A673 (cell line): ENCODE data around the gene SST. TPM values are rescaled to one million over a fixed set of nuclear protein-coding genes. Genes with fewer than 3 reads are reported as not detected.
A peak's percentile ranks its signal among the peaks of the same experiment; 100 is the strongest.

Experiments used
- BruUV-seq: library from RNA; stranded (reverse); fragments of 400-500 nt; replicated peaks from 2 replicates; lab custom pipeline; 2021; lab: Mats Ljungman, UMichigan
- CTCF ChIA-PET: fragments of 300-600 bp; sonication (Branson Sonifier 250); formaldehyde crosslinking; loops from one replicate; lab custom pipeline; 2022; ENCODE audit warnings: antibody characterized with exemption; lab: Charles Lee
- POLR2A ChIA-PET: fragments of 300-600 bp; sonication (Branson Sonifier 250); formaldehyde crosslinking; loops from one replicate; lab custom pipeline; 2022; ENCODE audit warnings: antibody characterized with exemption; ENCODE audit not compliant: low non-redundant PET; lab: Charles Lee
- DNase-seq: peaks from one replicate; pipeline ENCODE4 v3.0.0-alpha.2; 2015; ENCODE audit warnings: low spot score
- H3K27ac ChIP-seq: fragments of 200-600 bp; sonication (generic); 2 replicates; pipeline ENCODE4 v1.5.1; 2016; ENCODE audit warnings: mixed run types, low read depth, mild to moderate bottlenecking, mixed read lengths, antibody characterized with exemption, low read length; ENCODE audit not compliant: poor library complexity, severe bottlenecking
- H3K27me3 ChIP-seq: fragments of 200-600 bp; sonication (generic); replicated peaks from 2 replicates; pipeline ENCODE4 v1.6.1; 2017; ENCODE audit warnings: mixed run types, low read depth, mild to moderate bottlenecking, mixed read lengths, antibody characterized with exemption, low read length; ENCODE audit not compliant: insufficient read depth, poor library complexity
- H3K36me3 ChIP-seq: fragments of 200-600 bp; sonication (generic); 2 replicates; pipeline ENCODE4 v1.6.1; 2016; ENCODE audit warnings: mixed run types, mild to moderate bottlenecking, mixed read lengths, antibody characterized with exemption, low read length; ENCODE audit not compliant: insufficient read depth, poor library complexity, severe bottlenecking
- H3K4me1 ChIP-seq: fragments of 200-600 bp; sonication (generic); 2 replicates; pipeline ENCODE4 v1.6.1; 2017; ENCODE audit warnings: mixed run types, mild to moderate bottlenecking, mixed read lengths, antibody characterized with exemption, low read length; ENCODE audit not compliant: insufficient read depth, poor library complexity, severe bottlenecking
- H3K4me3 ChIP-seq: fragments of 200-600 bp; sonication (generic); 2 replicates; pipeline ENCODE4 v1.5.1; 2016; ENCODE audit warnings: low read depth, mixed run types, mild to moderate bottlenecking, mixed read lengths, low read length; ENCODE audit not compliant: poor library complexity, severe bottlenecking
- H3K9me3 ChIP-seq: fragments of 200-600 bp; sonication (generic); 2 replicates; pipeline ENCODE4 v1.6.1; 2016; ENCODE audit warnings: mixed run types, low read depth, mild to moderate bottlenecking, mixed read lengths, antibody characterized with exemption, low read length; ENCODE audit not compliant: poor library complexity, severe bottlenecking
- CTCF ChIP-seq: fragments of 300-800, 200-600 bp; sonication (generic); conservative IDR thresholded peaks from 2 replicates; pipeline ENCODE4 v1.5.1; 2017; ENCODE audit warnings: low read depth, mild to moderate bottlenecking, antibody characterized with exemption, low read length, moderate library complexity, mixed read lengths
- EZH2 ChIP-seq: fragments of 200-600 bp; sonication (generic); IDR thresholded peaks from 2 replicates; pipeline ENCODE4 v1.6.1; 2017; ENCODE audit warnings: borderline replicate concordance, low read depth, mild to moderate bottlenecking, mixed read lengths, antibody characterized with exemption, low read length; ENCODE audit not compliant: poor library complexity, severe bottlenecking
- intact Hi-C: fragments of 100-400 bp; cut with micrococcal nuclease; formaldehyde crosslinking; loops from one replicate; pipeline ENCODE4 v1.10.0; 2022; ENCODE audit not compliant: unreplicated experiment
- total RNA-seq: library from RNA; stranded (reverse); gene quantifications from 2 replicates; pipeline ENCODE4 v1.2.3, GENCODE V29; 2021

SST gene
- total RNA-seq, 1 experiment from 2014 or later: not detected

- no peak overlapping the region for H3K4me3 ChIP-seq
- peak; percentile 78 for DNase-seq
- H3K36me3 ChIP-seq: no peaks in the 10 kb centered on the region
- no peaks in the 10 kb centered on the region for H3K9me3 ChIP-seq
- CTCF ChIA-PET: interaction anchor here (0.6 to 5.1 kb wide), 12 partner anchors 10 to 514 kb away, joined by 3 to 210 read pairs (median 4); no protein-coding TSS in a partner anchor
- TF ChIP-seq CTCF (peak; percentile 80), EZH2 (no peak)
- H3K27ac ChIP-seq: no peak overlapping the region
- intact Hi-C loops: loop anchor here (1.0 kb wide), 3 partner anchors 62 to 458 kb away; no protein-coding TSS in a partner anchor
- H3K27me3 ChIP-seq: peaks cover 5% of the 10 kb centered on the region
- H3K4me1 ChIP-seq: peaks cover 7% of the 10 kb centered on the region
- no TSS peak for BruUV-seq
- POLR2A ChIA-PET: interaction anchor here (0.6 kb wide), 1 partner anchor 362 kb away, joined by 5 read pairs; no protein-coding TSS in a partner anchor
Measured at GRCh38 chr3:187678726-187679268, 8.6 kb upstream of the SST start.

DNA sequence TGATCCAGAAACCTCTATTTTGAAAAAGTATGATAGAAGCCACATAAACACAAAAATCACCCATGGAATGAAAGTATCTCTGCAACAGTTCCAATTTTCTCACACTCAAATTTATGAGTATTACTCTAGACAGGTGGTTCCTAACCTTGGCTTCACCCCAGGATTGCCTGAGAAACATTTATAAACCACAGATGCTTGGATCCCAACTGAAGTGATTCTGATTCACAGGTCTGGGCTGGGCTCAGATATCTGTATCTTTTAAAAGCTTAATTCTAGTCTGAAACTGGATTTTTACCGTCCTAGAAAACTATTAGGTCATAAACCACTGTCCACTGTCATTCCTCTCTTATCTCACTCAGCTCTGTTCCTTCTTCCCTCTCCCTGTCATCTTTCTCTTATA, 7.4 kb upstream of the SST start:
- H3K27me3 ChIP-seq: peaks cover 16% of the 10 kb centered on the region
- intact Hi-C loops: no loop called here
- H3K9me3 ChIP-seq: no peaks in the 10 kb centered on the region
- ChIA-PET POLR2A (no interaction called here), CTCF (interaction anchor here (0.8 to 5.1 kb wide), 2 partner anchors 62 to 357 kb away, joined by 4 to 210 read pairs; no protein-coding TSS in a partner anchor)
- DNase-seq: no peak
- no peaks in the 10 kb centered on the region for H3K36me3 ChIP-seq
- H3K4me3 ChIP-seq: no peak overlapping the region
- no peak for TF ChIP-seq EZH2
- TF ChIP-seq CTCF: no peak
- peaks cover 7% of the 10 kb centered on the region for H3K4me1 ChIP-seq
- no peak overlapping the region for H3K27ac ChIP-seq
- BruUV-seq: no TSS peak

GRCh38 chr3:187673012-187673411, 2.8 kb upstream of the SST start:
- Histone ChIP-seq H3K27ac (no peak overlapping the region), H3K36me3 (no peaks in the 10 kb centered on the region), H3K9me3 (no peaks in the 10 kb centered on the region), H3K4me1 (no peaks in the 10 kb centered on the region), H3K27me3 (peaks cover 62% of the 10 kb centered on the region), H3K4me3 (no peak overlapping the region)
- POLR2A ChIA-PET: no interaction called here
- TF ChIP-seq EZH2 (no peak), CTCF (no peak)
- CTCF ChIA-PET: no interaction called here
- BruUV-seq: no TSS peak
- intact Hi-C loops: no loop called here
- DNase-seq: no peak
